Stimulated activated CD8-positive, alpha-beta memory T cell treated with anti-CD3 and anti-CD28 coated beads, Interleukin-12 subunit alpha, Interleukin-12 subunit beta, amount 100 ng/mL, for 24 hours (primary cell): ENCODE results near the gene SGCD.

Source experiments
- DNase-seq: peaks from one replicate; pipeline ENCODE4 v3.0.0-alpha.2; 2020; ENCODE audit errors: extremely low read depth

The SGCD gene

DNA sequence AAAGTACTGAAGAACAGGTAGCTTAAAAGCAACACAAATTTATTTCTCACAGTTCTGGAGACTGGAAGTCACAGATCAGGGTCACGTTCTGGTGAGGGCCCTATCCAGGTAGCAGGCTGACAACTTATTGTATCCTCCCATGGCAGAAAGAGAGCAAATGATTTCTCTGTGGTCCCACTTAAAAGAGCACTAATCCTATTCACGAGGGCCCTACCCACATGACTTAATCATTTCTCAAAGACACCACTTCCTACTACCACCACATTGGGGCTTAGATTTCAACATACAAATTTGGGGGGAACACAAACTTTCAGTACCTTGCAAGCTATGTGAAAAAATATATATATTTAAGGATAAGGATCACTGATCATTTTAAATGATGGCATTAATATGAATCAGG is 447.3 kb downstream of the SGCD start:
- no peak for DNase-seq

DNA sequence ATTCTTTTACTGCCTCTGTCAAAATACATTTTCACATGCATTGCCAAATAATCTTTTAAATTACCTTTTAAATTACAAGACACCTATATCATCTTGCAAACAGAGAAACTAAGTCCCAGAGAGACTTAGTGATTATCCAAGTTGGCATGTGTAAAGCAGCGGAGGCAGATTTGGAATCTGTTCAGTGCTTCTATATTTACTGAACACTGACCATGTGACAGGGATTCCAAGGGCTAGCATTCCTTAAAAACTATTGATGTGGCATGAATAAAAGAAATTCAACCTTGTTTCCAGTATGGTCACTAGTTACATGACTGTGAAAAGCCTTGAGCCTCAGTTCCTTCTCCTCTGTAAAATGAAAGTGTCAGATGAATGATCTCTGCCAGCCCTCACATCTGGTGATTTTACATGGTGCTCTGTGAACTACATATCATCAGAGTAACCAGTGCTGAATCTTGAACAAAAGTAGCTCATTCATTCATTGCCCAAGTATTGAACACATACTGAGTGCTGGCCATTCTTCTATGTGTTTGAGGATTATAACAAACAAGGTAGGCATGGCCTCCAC is 451.3 kb downstream of the SGCD start:
- DNase-seq, result no peak

GRCh38 chr5:156778752-156779151 is 451.8 kb downstream of the SGCD start:
- DNase-seq, result no peak

GRCh38 chr5:156779436-156779835 is 452.5 kb downstream of the SGCD start:
- DNase-seq, result no peak

DNA sequence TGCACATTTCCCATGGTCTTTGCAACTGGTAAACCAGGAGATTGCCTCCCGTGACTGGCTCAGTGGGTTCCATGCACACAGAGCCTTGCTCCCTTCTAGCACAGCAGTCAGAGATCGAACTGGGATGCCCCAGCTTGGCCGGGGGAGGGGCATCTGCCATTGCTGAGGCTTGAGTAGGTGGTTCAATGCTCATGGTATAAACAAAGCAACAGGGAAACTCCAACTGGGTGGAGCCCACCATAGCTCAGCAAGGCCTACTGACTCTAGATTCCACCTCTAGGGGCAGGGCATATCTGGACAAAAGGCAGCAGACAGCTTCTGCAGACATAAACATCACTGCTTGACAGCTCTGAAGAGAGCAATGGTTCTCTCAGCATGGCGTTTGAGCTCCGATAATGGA is 456.1 kb downstream of the SGCD start:
- DNase-seq, result no peak

DNA sequence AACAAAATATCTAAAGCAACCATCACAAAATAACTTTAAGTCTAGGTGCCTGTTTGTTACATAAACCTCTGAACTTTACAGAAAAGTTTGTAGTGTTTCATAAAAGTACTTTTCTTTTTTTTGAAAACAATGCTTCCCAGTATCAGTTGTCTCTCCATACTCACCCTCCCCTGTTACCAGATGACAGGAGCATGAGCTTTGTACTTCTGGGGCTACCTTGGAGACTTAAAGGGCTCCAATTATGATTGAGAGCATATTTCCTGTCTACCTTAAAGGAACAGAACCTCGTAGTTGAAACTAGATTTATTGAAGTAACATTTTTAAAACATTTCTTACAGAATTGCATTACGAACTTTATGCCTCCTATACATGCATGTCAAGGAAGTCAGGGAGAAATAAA is 467.7 kb downstream of the SGCD start:
- no peak for DNase-seq

GRCh38 chr5:156798201-156798600 is 471.2 kb downstream of the SGCD start:
- DNase-seq, result no peak

DNA sequence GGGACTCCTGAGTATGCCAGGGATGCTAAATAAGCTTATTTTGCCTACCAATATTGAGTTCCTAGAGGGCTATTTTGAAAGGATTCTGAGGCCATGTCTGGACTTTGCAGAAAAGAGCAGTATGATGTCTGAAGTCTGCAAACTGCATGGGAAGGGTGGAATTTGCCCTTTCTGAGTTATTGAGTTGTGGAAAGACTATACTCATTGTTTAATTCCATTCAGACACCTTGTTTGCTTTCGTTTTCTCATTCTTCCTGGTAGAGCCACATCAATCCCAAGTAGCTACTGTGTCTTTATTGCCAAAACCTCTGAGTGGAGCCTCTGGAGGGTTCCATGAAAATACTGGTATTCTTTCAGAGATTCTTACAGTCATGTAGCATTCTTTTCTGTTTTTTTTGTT is 472.2 kb downstream of the SGCD start:
- no peak for DNase-seq

DNA sequence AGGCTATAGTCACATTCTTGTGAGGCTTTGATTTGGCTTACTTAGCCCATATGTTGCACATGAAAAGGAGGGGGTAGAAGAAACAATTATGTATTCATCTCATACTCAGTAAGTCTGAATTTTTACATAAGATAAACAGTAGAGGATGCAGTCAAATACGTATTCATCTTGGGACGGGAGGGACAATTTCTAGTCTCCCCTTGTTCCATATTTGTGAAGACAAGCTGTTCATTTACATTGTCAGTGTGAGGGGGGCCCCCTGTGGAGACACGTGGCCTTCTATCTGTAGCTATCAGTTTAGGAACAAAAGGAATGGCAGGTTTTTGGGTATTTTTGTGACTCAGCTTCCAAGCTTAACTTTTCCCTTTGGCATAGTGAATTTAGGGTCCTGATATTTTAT is 474.0 kb downstream of the SGCD start:
- DNase-seq, result no peak

- no peak for DNase-seq
Measured at GRCh38 chr5:156802501-156802900, 475.5 kb downstream of the SGCD start.

- no peak for DNase-seq
Measured at GRCh38 chr5:156803404-156803803, 476.4 kb downstream of the SGCD start.

GRCh38 chr5:156812959-156813358 is 486.0 kb downstream of the SGCD start:
- no peak for DNase-seq

DNA sequence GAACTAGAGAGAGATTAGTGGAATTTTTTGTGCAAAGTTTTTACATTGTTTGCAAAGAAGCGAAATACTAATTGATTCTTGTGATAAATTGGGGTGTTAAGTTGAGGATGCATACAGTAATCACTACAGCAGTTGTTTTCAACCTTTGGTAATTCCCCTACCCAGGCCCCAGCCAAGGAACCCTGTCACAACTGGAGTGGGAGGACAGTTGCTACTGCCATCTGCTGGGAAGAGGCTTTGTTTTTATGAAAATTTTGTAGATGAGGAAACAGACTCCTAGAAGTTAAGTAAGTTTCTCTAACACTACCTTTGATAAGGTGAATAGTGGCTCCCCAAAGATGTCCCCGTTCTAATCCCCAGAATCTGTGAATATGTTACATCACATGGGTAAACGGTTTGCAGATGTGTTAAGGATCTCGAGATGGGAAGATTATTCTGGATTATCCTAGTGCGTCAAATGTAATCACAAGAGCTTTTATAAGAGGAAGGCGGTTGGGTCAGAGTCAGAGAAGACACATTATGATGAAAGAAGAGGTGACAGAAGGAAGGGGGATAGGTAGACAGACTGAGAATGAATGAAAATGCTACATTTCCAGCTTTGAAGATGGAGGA is 489.1 kb downstream of the SGCD start:
- DNase-seq, result no peak
